Brain pericyte (primary cell): ENCODE data around the gene PPM1J.
"Not testable (repeated sequence)": the region's sequence is repeated elsewhere in the genome, so short reads cannot be mapped to it uniquely, and the experiment has no call there.

Experiments used
- DNase-seq: peaks from one replicate; pipeline ENCODE4 v3.0.0-alpha.2; 2012; ENCODE audit warnings: low read depth, low spot score

Gene PPM1J

DNA sequence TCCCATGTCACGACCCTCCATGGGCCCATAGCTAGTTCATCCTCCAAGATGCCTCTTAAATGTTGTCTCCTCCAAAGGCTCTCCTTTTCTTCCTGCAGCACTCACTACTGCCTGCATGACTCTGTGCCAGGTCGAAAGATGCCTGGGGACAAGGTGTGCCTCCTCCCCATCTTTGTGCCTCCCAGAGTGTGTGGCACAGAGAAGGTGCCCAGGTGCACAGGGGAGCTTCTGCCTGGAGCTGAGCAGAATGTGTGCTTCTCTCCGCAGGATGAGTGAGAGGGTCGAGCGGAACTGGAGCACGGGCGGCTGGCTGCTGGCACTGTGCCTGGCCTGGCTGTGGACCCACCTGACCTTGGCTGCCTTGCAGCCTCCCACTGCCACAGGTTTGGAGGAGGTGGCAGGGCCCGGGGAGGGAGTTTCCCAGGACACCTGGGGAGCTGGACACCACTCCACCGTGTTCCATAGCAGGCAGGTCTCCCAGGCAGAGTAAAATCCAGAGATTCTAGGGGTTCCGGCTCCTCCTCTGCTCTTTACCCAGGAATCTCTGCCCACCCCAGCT is 6.9 kb upstream of the PPM1J start:
- DNase-seq = no peak

DNA sequence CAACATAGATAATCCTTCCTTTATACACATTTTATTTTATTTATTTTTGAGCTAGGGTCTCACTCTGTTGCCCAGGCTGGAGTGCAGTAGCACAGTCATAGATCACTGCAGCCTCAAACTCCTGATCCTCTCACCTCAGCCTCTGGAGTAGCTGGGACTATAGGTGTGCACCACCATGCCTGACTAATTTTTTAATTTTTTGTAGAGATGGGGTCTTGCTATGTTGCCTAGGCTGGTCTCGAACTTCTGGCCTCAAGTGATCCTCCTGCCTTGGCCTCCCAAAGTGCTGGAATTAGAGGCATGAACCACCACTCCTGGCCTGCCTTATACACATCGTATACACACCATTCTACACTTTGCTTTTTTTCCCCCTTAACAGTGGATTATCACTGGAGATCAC is 6.2 kb upstream of the PPM1J start:
- DNase-seq = not testable (repeated sequence)

DNA sequence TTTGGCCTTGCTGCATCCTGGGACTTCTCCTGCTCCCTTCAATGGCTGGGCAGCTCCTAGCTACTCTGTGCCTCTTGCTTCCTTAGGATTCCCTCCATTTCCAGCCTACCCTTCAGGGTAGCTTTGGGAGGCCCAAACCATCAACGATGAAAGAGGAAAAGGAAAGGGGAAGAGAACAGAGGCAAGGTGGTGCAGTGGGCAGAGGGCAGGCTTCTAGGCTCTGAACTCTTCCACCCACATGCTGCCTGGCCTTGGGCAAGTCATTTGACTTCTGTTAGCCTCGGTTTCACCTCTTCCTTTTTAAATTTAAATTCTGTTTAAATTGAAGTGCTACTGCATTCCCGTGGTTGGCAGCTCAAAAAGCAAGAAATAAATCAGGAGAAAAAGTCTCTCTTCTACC is 5.7 kb upstream of the PPM1J start:
- no peak for DNase-seq

DNA sequence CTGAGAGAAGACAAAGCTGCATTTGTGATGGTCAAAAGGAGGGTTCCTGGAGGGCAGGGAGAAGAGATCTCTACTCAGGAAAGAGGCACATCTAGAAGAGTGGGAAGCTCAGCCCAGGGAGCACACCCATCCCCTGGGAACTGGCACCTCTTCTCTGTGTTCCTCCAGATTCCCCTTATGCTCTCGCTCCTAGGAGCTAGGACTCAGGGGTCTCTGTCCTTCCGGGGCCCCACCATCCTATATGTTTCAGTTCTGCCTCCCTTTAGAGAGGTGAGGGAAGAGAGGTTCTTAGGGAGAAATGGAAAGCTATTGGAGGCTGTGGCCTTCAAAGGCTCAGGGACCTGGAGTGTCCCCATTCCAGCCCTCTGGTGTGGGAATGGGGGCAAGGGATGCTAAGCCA is 4.6 kb upstream of the PPM1J start:
- no peak for DNase-seq

DNA sequence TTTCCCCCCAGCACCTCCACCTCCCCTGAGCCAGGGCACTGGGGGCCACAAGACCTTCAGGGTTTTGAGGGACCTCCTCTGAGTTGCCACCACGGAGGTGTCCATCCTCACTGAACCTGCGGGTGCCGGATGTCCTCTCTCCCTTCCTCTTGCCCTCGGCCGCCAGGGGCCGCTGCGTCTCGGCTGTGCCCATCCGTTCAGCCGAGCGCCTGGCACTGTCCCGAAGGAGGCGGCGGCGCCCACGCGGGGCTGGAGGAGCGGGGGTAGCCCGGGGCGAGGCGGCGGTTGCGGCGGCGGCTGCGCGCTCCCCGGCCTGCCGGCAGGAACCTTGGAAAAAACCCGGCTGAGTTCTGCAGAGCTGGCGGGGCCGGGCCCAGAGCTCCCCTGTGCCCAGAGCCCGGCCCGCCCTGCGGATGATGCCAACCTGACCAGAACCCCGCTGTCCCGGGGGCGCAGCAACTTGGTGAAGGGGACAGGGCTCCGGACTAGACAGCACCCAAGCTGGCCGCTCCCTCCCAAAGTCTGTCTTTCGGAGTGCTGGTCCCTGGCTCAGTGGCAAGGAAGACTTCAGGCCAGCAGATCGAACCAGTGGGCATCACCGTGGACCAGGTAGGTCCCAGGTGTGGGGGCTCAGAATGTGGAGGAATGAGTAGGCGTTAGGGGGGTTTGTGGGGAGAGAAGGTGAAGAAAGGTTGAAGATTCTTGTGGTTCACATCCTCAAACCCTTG is 3.7 kb upstream of the PPM1J start:
- no peak for DNase-seq

DNA sequence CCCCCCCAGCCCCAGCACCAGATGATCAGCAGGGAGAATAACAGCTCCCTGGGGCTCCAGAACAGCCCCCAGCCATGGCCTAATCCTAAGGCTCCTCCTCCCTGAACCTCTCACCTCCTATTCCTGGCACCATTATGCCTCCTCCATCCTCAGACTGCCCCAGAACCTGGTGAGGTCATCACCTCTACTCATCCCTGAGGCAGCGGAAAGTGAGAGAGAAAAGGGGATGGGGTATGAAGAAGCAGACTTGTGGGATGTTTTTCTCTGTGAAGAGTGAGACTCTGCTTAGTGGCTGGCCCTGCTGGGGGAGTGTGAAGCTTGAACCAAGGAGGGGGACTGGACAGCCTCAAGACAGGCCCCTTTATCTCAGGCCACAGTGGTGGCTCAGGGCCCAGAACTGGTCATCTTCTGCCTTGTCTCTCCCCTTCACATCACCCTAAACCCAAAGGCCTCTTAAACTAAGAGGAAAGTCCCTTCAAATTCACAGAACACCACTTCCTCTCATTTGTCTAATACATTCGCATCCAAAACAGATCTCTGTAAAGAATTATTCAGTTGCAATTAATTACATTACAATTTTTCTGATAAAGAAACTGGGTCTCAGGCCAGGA is 2.2 kb upstream of the PPM1J start:
- DNase-seq = no peak

DNA sequence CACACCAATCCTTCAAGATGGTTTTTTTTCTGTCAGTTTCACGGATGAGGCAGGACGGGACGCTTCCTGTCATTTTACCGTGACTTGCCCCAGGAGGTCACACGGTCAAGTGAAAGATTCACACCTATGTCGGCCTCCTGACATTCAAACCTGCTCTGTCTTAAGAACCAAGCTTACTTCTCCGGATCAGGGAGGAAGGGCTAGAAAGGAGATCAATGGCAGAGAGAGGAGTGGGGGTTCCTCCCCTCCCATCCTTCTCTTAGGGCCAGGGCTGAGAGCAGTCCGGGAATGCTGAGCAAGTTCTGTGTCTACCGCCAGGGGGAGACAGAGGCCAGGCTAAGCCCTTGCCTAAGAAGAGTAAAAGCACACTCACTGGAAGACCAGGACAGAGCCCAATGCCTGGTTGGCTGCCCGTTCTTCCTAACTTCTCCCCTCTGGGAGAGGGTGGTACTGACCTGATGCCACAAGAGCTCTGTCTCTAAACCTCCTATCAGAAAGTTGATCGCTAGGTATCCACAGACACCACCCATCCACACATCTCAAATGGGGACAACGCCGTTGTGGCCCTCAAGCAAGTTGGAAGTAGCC is 1.1 kb upstream of the PPM1J start:
- peak; percentile 64 for DNase-seq

DNA sequence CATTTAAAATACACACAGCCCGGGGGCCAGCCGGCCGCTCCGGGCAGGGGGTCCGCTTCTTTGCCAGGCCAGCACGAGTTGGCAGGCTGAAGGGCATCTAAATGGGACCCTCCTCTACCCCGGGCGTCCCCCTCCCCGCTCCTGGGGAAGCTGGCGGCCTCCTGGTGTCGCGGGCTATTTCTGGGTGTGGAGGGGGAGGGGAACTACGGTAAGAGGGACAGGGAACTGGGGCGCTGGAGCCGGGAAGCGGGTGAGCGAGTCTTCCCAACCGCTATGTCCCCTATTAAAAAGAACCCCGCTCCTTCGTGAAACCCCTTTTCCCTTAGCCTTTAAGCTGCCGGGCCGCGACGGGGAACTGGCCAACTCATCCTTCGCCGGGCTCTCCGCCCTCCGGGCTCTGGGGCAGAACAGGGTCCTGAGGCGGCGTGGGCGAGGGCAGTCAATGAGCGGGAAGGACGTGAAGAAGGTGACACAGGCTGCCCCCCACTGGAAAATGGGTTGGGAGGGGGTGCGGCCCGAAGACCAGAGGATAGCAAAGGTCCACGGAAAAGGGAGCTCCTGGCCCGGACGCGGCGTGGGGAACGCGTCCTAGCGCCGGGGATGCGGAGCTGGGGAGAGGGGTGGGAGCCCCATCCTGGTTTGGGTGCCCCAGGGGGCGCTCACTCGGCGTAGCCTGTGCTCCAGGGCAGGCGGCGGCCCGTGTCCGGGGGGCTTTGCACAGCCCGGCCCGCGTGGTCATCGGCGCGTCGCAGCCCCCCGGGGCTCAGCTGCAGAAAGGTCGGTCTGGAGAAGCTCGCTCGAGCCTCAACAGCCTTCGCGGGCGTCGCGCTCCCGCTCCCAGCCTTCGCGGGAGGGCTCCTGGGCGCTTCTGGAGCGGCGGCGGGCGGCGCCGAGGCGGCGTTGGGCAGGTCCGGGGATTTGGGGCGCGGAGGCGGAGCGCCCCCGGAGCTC is 544 bp downstream of the PPM1J start:
- no peak for DNase-seq

DNA sequence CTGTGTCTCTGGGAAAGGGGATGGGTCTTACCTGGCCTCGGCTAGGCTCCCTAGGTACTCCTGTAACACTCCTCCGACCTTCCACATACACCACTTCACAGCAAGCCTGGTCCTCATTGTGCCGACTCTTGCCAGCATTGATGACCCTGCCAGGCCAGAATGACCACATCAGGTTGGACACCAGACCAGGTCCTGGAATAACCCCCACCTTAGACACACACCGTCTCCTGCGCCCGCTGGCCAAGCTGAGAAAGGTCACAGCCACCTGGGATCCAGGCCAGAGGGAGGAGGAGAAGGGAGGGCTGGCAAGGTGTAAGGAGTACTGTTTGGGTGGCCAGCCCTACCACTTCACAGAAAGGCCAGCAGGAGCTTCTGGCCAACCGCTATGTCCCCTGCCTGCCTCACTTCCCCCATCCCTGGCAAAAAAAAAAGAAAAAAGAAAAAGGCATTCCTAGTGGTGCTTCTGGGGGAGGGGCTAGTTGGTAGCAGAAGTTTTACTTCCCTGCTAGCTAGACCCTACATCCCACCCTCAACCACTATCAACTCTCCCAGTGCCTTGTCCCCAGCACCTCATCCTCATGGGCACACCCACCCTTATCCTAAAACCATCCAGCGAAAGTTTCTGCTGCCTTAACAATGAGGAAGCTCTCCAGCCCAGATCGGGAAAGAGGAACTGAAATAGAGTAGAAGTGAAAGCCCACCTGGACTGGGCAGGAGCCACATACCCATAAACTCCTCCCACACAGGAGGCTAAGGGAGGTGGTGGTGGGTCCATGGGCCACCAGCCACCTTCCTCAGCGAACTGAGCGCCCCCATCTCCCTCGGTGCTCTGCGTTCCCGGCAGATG is 1.4 kb downstream of the PPM1J start:
- DNase-seq = no peak

DNA sequence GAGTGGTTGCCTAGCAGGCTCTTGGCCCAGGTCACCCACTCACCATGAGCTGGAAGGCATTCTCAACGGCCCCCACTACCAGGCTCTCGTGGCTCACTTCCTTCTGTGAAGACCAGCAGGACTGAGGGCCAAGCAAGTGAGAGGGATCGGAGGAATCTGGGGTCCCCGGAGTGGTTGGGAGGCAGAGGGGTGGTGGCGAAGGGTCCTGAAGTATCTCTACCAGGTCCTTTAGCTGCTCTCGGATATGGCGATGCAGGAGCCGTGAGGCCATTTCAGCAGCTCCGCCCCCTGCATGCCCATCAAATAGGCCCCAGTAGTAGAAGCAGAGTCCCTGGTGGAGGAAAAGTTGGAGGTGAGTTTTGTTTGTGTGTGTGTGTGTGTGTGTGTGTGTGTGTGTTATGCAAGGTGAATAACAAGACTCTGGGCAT is 2.4 kb downstream of the PPM1J start:
- DNase-seq = no peak

DNA sequence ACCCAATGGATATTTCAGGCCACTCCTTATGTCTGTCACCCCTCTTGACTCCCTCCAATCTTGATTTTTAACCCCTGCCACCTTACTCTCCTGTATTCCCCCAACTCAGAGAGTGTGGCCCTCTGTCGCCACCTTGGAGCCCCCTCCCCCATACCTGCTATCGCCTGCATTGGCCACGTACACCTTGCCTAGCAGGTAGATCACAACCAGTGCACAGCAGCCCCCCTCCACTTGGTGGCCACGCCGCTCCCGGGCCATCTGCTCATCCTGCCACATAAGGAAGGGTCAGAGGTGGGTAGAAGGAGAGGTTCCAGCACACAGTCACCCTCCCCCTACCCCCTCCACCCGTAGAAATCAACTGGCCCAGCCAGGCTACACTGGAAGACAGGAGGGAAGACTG is 2.9 kb downstream of the PPM1J start:
- DNase-seq = no peak

DNA sequence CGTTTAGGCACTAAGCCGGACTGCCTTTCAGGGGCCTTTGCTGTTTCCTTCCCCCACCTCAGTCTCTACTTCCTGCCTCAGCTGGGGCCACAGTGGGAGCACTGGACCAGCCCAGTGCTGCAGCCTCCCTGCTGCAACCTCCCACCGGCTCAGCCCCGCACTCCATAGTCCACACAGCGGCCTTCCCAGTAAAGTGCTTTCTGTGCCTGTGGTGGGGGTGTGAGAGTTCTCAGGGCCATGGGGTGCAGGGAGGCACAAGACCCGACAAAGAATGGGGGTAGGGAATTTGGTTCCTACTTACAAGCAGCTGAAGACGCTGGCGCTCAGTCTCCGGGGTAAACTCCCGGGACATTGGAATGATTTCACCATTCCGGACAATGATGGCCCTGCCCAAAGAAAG is 3.5 kb downstream of the PPM1J start:
- DNase-seq = no peak

DNA sequence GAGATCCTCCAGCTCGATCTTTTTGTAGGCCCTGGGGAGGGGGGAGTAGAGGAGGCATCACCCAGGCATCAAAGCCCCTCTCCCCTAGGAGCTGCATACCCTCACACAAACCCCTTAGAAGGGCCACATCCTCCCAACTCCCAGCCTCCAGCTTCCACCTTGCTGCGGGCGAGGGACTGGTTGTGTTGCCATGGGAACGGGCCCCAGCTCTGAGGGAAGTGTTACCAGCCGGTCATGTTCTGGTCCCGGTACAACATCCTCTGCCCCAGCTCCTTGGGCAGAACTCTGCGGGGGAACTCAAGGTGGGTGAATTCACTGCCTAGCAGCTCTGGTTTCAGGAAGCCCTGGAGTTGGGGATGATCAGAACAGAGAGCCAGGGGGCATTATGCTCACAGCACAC is 4.1 kb downstream of the PPM1J start:
- DNase-seq = no peak

DNA sequence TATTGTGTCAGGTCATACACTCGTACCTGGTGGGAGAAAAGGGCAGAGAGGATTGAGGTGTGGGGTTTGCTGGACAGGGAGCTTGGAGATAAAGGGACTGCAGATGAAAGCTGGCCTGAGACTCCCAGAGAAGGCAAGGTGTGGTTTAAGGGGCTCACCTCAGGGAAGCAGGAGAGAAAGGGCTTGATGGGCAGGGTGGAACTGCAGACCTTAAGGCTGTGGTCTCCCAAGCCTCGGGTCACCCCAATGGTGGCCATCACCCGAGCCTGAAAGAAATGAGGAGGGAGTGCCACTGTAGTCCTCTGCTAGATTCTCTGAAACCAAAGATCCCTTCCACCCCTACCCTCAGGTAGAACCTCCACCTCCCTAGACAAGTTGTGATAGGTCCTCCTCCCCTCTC is 4.5 kb downstream of the PPM1J start:
- no peak for DNase-seq

DNA sequence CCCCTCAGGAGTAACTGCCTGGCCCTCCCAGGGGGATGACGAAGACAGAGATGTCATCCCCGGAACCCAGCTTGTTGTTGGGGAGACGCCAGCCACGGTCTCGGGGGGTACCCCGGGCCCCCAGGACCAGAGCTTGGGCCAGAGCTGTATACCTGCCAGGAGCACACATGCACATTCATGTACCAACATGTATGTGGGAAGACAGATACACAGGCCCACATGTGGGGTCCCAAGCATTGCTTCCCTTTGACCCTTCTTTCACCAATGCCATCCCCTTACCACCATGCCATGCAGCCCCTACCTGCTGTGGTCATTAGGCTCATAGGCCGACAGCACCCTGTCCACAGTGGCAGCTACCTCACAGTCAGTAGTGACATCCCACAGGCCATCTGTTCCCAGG is 5.0 kb downstream of the PPM1J start:
- DNase-seq = no peak

DNA sequence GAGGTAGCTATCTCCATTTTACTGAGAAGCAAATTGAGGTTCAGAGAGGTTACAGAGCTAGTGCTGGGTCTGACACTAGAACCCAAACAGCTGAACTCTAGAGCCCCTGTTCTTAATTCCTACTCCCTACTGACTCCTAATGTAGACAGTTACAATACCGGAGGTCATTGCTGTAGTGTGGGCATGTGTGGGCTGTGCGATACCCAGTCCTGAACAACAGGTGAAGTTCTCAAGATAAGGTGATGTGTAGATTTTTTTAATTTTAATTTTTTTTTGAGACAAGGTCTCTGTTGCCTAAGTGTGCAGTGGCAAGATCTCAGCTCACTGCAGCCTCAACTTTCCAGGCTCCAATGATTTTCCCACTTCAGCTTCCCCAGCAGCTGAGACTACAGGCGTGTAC is 6.6 kb downstream of the PPM1J start:
- no peak for DNase-seq

DNA sequence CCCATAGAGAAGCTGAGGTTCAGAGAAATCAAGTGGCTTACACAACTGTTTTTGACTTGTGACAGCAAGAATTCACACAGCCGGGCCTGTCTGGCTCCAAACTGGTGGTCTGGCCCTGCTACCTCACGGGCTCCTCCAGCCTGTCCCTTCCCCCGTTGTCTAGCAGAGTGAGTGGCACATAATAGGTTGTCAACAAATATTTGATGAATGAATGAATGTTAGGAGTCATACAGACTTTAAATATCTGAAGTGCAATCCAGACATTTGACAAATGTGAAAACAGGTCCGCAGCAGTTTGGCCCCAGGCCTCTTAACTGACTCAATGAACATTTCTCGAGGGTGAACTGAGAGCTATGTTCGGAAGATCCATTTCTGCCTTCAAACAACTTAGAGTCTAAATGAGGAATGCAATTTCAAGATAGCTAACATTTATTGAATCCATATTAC is 7.1 kb downstream of the PPM1J start:
- DNase-seq = no peak

DNA sequence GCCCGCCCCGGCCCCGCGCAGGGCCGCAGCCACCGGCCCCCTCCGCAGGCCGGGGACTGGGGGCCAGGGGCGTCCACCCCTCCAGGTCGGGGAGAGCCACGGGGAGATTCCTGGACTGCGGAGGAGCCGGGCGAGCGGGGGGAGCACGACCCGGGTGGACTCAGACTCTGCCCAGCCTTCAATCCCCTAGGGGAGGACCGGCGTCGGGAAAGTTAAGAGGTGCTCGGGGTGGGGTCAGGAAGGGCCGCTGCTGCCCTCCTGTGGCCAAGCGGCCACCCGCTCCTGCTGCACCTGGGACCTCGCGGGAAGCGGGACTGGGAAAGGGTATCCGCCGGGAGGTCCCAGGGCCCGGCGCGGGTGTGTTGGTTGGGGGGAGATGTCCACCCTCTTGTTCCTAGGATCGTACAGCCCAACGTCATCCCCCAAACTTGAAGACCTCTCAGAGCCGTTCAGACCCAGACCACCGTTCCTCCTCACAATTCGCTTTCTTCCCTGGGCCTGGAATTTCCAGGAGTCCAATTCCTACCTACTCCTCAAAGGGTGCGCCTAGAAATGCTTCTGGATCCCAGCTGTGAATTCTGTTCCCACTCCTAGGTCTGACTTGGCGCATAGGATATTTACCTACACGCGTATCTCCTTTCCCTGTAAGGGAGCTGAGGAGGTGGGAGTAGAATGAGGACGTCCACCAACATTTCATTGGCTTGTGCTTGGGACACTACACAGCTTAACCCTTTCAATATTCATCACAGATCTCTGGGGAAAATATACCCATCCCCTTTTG is 7.7 kb downstream of the PPM1J start:
- no peak for DNase-seq

DNA sequence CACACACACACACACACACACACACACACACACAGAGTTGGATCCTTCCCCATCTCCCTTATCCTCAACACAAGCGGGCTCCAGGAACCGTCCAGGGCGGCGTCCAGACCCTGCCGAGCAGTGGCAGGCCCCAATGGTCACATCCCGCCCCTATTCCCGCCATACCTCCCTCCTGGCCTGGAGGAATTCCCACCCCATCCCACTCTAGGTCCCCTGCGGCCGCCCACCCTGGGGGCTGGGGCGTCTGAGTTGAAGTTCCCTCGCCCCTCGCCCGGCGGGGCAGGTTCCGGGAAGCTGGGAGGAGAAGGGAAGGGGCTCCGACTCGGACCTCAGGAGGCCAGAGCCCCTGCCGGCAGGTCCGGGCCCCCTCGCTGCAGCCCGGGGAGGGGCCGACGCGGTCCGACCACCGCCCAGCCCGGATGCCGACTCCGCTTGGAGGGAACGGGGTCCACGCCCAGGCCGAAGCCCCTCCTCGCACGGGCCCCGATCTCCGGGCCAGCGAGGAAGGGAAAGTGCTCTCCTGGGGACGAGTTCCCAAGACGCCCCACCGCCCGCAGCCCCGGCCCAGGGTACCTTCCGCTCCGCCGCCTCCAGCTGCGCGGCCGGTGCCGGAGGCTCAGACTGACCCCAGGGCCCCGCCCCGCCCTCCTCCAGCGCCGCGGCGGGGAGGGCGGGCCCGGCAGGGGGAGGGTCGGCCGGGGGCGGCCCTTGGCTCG is 8.5 kb downstream of the PPM1J start, which contains the start of gene RHOC:
TSS of gene RHOC (minus strand) at position 623 of the 716 bp plus-strand sequence. CDS start 3,328 bp downstream, outside the sequence.
- no peak for DNase-seq
